NOMO-1 (cell line): ENCODE measurements around the gene RAB3IL1.

Experiments
- DNase-seq, 2 experiments: peaks; one replicate each; lab custom pipeline; 2025; ENCODE audit not compliant: unreplicated experiment in 2 of 2; lab: John Stamatoyannopoulos, UW

RAB3IL1 gene

GRCh38 chr11:61919705-61920631 is 2.6 kb upstream of the RAB3IL1 start:
- DNase-seq = no peak

- no peak for DNase-seq
Observed at GRCh38 chr11:61918938-61919704, 1.8 kb upstream of the RAB3IL1 start.

GRCh38 chr11:61918251-61918937 is 1.0 kb upstream of the RAB3IL1 start:
- no peak for DNase-seq

- no peak for DNase-seq
Observed at GRCh38 chr11:61916737-61917333, 531 bp downstream of the RAB3IL1 start.

- DNase-seq = no peak
Observed at GRCh38 chr11:61914471-61915171, 2.7 kb downstream of the RAB3IL1 start.

GRCh38 chr11:61913699-61914395 is 3.5 kb downstream of the RAB3IL1 start:
- no peak for DNase-seq

- DNase-seq = no peak
Observed at GRCh38 chr11:61912991-61913698, 4.2 kb downstream of the RAB3IL1 start.

GRCh38 chr11:61912530-61912898 is 4.9 kb downstream of the RAB3IL1 start:
- DNase-seq = peak; percentile 86 to 87

- DNase-seq = no peak
Observed at GRCh38 chr11:61911701-61912529, 5.5 kb downstream of the RAB3IL1 start.

GRCh38 chr11:61911128-61911700 is 6.2 kb downstream of the RAB3IL1 start:
- DNase-seq = no peak

- DNase-seq = no peak
Observed at GRCh38 chr11:61910187-61911127, 6.9 kb downstream of the RAB3IL1 start.

GRCh38 chr11:61908730-61909316 is 8.5 kb downstream of the RAB3IL1 start:
- no peak for DNase-seq

GRCh38 chr11:61907871-61908729 is 9.3 kb downstream of the RAB3IL1 start:
- no peak for DNase-seq

GRCh38 chr11:61907282-61907681 is 10.1 kb downstream of the RAB3IL1 start:
- no peak for DNase-seq

GRCh38 chr11:61906522-61906909 is 10.8 kb downstream of the RAB3IL1 start:
- no peak for DNase-seq
